GM12878 (cell line): ENCODE results near the gene ANKRD44. TPM values are rescaled to one million over a fixed set of nuclear protein-coding genes. Genes with fewer than 3 reads are reported as not detected.

ENCODE experiments used
- ATAC-seq: fragments of 200-7000 bp; cut with Tn5 transposase; 3 replicates; pipeline ENCODE4 v1.9.1; 2020; ENCODE audit warnings: mild to moderate bottlenecking, moderate library complexity
- BruUV-seq: library from RNA; stranded (reverse); fragments of 400-500 nt; replicated peaks from 2 replicates; lab custom pipeline; 2021; lab: Mats Ljungman, UMichigan
- CTCF ChIA-PET: fragments of 300-600 bp; sonication (Branson Sonifier 250); formaldehyde crosslinking; extraction: SDS; loops from one replicate; lab custom pipeline; 2021; ENCODE audit warnings: inconsistent platforms; lab: Yijun Ruan, JAX
- POLR2A ChIA-PET: fragments of 350-600 bp; formaldehyde crosslinking; extraction: SDS; loops from one replicate; lab custom pipeline; 2021; ENCODE audit warnings: inconsistent platforms; lab: Charles Lee
- RAD21 ChIA-PET: fragments of 300-600 bp; sonication (Branson Sonifier 250); formaldehyde crosslinking; loops from one replicate; lab custom pipeline; 2023; ENCODE audit warnings: antibody characterized with exemption; ENCODE audit not compliant: unreplicated experiment; lab: Charles Lee
- SMC1A ChIA-PET: fragments of 300-600 bp; sonication (Branson Sonifier 250); formaldehyde crosslinking; loops from one replicate; lab custom pipeline; 2023; ENCODE audit not compliant: unreplicated experiment, uncharacterized antibody; lab: Charles Lee
- DNase-seq: peaks from one replicate; pipeline ENCODE4 v3.0.0-alpha.2; 2011; ENCODE audit warnings: low read depth, low spot score
- FAIRE-seq: peaks from 3 replicates; lab custom pipeline; 2011; peaks lifted over from hg19 to GRCh38; lab: Jason Lieb, UNC
- H2AFZ ChIP-seq: 2 replicates; pipeline ENCODE4 v1.6.0; 2011; ENCODE audit warnings: low read depth, low read length, control low read depth; ENCODE audit not compliant: control insufficient read depth
- H3K27ac ChIP-seq: 2 replicates; pipeline ENCODE4 v1.5.1; 2011; ENCODE audit warnings: control low read depth; ENCODE audit not compliant: control insufficient read depth, insufficient read depth
- H3K27me3 ChIP-seq, 2 experiments: replicated peaks in 1 of 2; 2 replicates each; pipeline versions ENCODE4 v1.6.0 to v1.6.1; 2011; ENCODE audit warnings: low read length in 1 of 2; ENCODE audit not compliant: control insufficient read depth in 2 of 2, insufficient read depth in 2 of 2
- H3K36me3 ChIP-seq, 2 experiments: 2 replicates each; pipeline ENCODE4 v1.5.1; 2011; ENCODE audit warnings: low read length in 1 of 2; ENCODE audit not compliant: control insufficient read depth in 2 of 2, insufficient read depth in 2 of 2
- H3K4me1 ChIP-seq: 2 replicates; pipeline ENCODE4 v1.6.1; 2011; ENCODE audit warnings: mild to moderate bottlenecking, low read length, moderate library complexity, mixed read lengths; ENCODE audit not compliant: control insufficient read depth, insufficient read depth
- H3K4me2 ChIP-seq: 2 replicates; pipeline ENCODE4 v1.6.0; 2011; ENCODE audit warnings: control low read depth; ENCODE audit not compliant: control insufficient read depth, insufficient read depth
- H3K4me3 ChIP-seq: fragments of 200-600 bp; sonication (generic); 2 replicates; pipeline ENCODE4 v1.5.1; 2016
- H3K79me2 ChIP-seq: 2 replicates; pipeline ENCODE4 v1.6.0; 2011; ENCODE audit warnings: low read length; ENCODE audit not compliant: control insufficient read depth, insufficient read depth
- H3K9ac ChIP-seq: 2 replicates; pipeline ENCODE4 v1.8.0; 2011; ENCODE audit warnings: low read length, control low read depth, mixed read lengths; ENCODE audit not compliant: control insufficient read depth, insufficient read depth
- H3K9me3 ChIP-seq: replicated peaks from 3 replicates; pipeline ENCODE4 v1.5.1; 2011; ENCODE audit warnings: mild to moderate bottlenecking, low read length; ENCODE audit not compliant: control insufficient read depth, insufficient read depth
- H4K20me1 ChIP-seq: 2 replicates; pipeline ENCODE4 v1.6.0; 2011; ENCODE audit not compliant: control insufficient read depth, insufficient read depth
- ASH2L ChIP-seq: fragments of 300-600, 200-600 bp; sonication (generic); IDR thresholded peaks from 2 replicates; pipeline ENCODE4 v1.6.1; 2017; ENCODE audit warnings: low read depth, mild to moderate bottlenecking, borderline replicate concordance
- BCL3 ChIP-seq: IDR thresholded peaks from 2 replicates; pipeline ENCODE4 v1.6.1; 2011; ENCODE audit warnings: borderline replicate concordance, low read depth, mild to moderate bottlenecking, moderate library complexity, low read length; ENCODE audit not compliant: insufficient read depth, poor library complexity, severe bottlenecking
- CEBPB ChIP-seq, 2 experiments: fragments of 150-350 bp in 1 of 2; IDR thresholded peaks; 2 replicates each; pipeline ENCODE4 v1.6.1; 2012 to 2014; ENCODE audit warnings: low read depth in 2 of 2, low read length in 2 of 2, borderline replicate concordance in 1 of 2, inconsistent platforms in 1 of 2
- CUX1 ChIP-seq: IDR thresholded peaks from 2 replicates; pipeline ENCODE4 v1.6.1; 2012; ENCODE audit warnings: improper control_type of control experiment, low read depth, low read length; ENCODE audit not compliant: insufficient replicate concordance
- ESRRA ChIP-seq: IDR thresholded peaks from 2 replicates; pipeline ENCODE4 v1.6.1; 2012; ENCODE audit warnings: mild to moderate bottlenecking, low read length, improper control_type of control experiment
- GABPA ChIP-seq: IDR thresholded peaks from 2 replicates; pipeline ENCODE4 v1.6.1; 2014; ENCODE audit warnings: antibody characterized with exemption, low read depth, mild to moderate bottlenecking, inconsistent platforms
- HDAC6 ChIP-seq: fragments of 200-600 bp; sonication (generic); IDR thresholded peaks from one replicate; pipeline ENCODE4 v1.8.0; 2017; ENCODE audit warnings: antibody characterized with exemption; ENCODE audit not compliant: unreplicated experiment
- KDM1A ChIP-seq: fragments of 200-600 bp; sonication (generic); IDR thresholded peaks from 2 replicates; pipeline ENCODE4 v1.6.1; 2016; ENCODE audit warnings: borderline replicate concordance
- MEF2A ChIP-seq: IDR thresholded peaks from 2 replicates; pipeline ENCODE4 v1.6.1; 2011; ENCODE audit warnings: low read depth, mild to moderate bottlenecking, low read length, moderate library complexity; ENCODE audit not compliant: insufficient read depth
- NR2C2 ChIP-seq: IDR thresholded peaks from 2 replicates; pipeline ENCODE4 v1.6.1; 2011; ENCODE audit warnings: borderline replicate concordance, low read depth; ENCODE audit not compliant: control insufficient read depth, insufficient read length
- NRF1 ChIP-seq: conservative IDR thresholded peaks from 2 replicates; pipeline ENCODE4 v1.6.1; 2011; ENCODE audit warnings: mild to moderate bottlenecking, low read depth, low read length, improper control_type of control experiment
- RELA ChIP-seq: fragments of 450-650 bp; IDR thresholded peaks from 2 replicates; pipeline ENCODE4 v1.8.0; 2014; ENCODE audit warnings: borderline replicate concordance; ENCODE audit not compliant: partially characterized antibody
- RFX5 ChIP-seq: IDR thresholded peaks from 2 replicates; pipeline ENCODE4 v1.6.1; 2011; ENCODE audit warnings: low read depth, low read length, improper control_type of control experiment
- SMC3 ChIP-seq: IDR thresholded peaks from 2 replicates; pipeline ENCODE4 v1.6.1; 2011; ENCODE audit warnings: low read length, improper control_type of control experiment, borderline replicate concordance
- SPI1 ChIP-seq: IDR thresholded peaks from 2 replicates; pipeline ENCODE4 v1.6.1; 2011; ENCODE audit warnings: low read depth, mild to moderate bottlenecking, low read length, moderate library complexity, borderline replicate concordance; ENCODE audit not compliant: insufficient read depth
- ZBED1 ChIP-seq: IDR thresholded peaks from 2 replicates; pipeline ENCODE4 v1.6.1; 2016; ENCODE audit warnings: borderline replicate concordance
- WGBS: methylation state at CpG from one replicate; pipeline ENCODE4 v1.1.6; 2016; ENCODE audit warnings: low lambda C conversion rate; ENCODE audit not compliant: insufficient replicate concordance, insufficient coverage; ENCODE audit errors: missing lambda C conversion rate; 5-methylcytosine and 5-hydroxymethylcytosine counted together
- in situ Hi-C: fragments of 300-500 bp; cut with MboI; formaldehyde crosslinking; loops from 9 replicates; pipeline ENCODE4 v1.14.3; 2018; ENCODE audit warnings: mixed read lengths
- intact Hi-C: fragments of 100-400 bp; cut with micrococcal nuclease; formaldehyde crosslinking; loops from one replicate; pipeline ENCODE4 v1.14.2; 2022; ENCODE audit not compliant: unreplicated experiment
- polyA plus RNA-seq, 11 experiments: library from polyadenylated mRNA; depleted of rRNA in 4 of 11; unstranded in 6 of 11; stranded (reverse) in 5 of 11; fragments of >200 nt; fragmentation: Nextera tagmentation in 4 of 11; fragmentation: Illumina TruSeq in 1 of 11; extraction: Ambion mirVana in 4 of 11; extraction: Trizol in 1 of 11; gene quantifications; 1 replicate in 1 of 11; 2 replicates in 10 of 11; pipeline versions ENCODE4 v1.2.1 to v1.2.3, GENCODE V29; 2011 to 2016; ENCODE audit warnings: inconsistent platforms in 2 of 11, missing spikeins in 2 of 11, low read depth in 1 of 11
- total RNA-seq, 4 experiments: library from RNA; depleted of rRNA in 3 of 4; stranded (reverse); fragments of >200 nt in 3 of 4; fragmentation: Illumina TruSeq in 1 of 4; extraction: Trizol in 1 of 4; gene quantifications; 2 replicates each; pipeline versions ENCODE4 v1.2.1 to v1.2.3, GENCODE V29; 2013 to 2021
- TF ChIP-seq, protein P1 (sequence below): IDR thresholded peaks from 2 replicates; pipeline ENCODE4 v1.6.1; 2011; ENCODE audit warnings: low read depth, low read length, improper control_type of control experiment, borderline replicate concordance

Gene ANKRD44
- total and polyA plus RNA-seq, 10 of the 15 experiments (the other 5 are each of a cell fraction or from before 2014, with no cell fraction given) = 19.1 to 99.1 (median 59.6) TPM

GRCh38 chr2:197148401-197148800, 162.2 kb downstream of the ANKRD44 start:
- no peak for FAIRE-seq
- intact Hi-C loops = no loop called here
- Histone ChIP-seq H3K4me1 (peaks cover 48% of the 10 kb centered on the region), H3K27ac (no peak overlapping the region), H2AFZ (no peak overlapping the region), H3K9ac (no peak overlapping the region), H3K79me2 (peaks cover 32% of the 10 kb centered on the region), H3K27me3 (no peaks in the 10 kb centered on the region), H3K4me2 (no peak overlapping the region), H3K9me3 (no peaks in the 10 kb centered on the region; the same call in 1 of the 3 replicates), H3K36me3 (peaks cover 0 to 5% of the 10 kb centered on the region in 2 experiments; a peak in 1 of 4 replicates), H4K20me1 (no peaks in the 10 kb centered on the region), H3K4me3 (no peak overlapping the region)
- ChIA-PET SMC1A (interaction anchor here (1.1 to 2.0 kb wide), 5 partner anchors 8 to 35 kb away, joined by 3 to 7 read pairs (median 5); no protein-coding TSS in a partner anchor), CTCF (interaction anchor here (1.0 kb wide), 1 partner anchor 106 kb away, joined by 3 read pairs; no protein-coding TSS in a partner anchor), POLR2A (interaction anchor here (1.0 to 1.4 kb wide), 2 partner anchors 10 to 16 kb away, joined by 4 read pairs; no protein-coding TSS in a partner anchor), RAD21 (no interaction called here)
- in situ Hi-C loops = no loop called here
- no peak for DNase-seq
- no peak for ATAC-seq
- no TSS peak for BruUV-seq
- WGBS = 100% methylated on average over 1 of the region's 1 CpG
- TF ChIP-seq GABPA (no peak), ASH2L (no peak), CEBPB (IDR thresholded peaks at IDR 0.05; ENCODE audit: borderline replicate concordance in 1 of 2, low read depth in 2 of 2, low read length in 2 of 2) (no peak), ESRRA (no peak), RFX5 (no peak), SPI1 (no peak), RELA (no peak), NR2C2 (no peak), CUX1 (no peak), HDAC6 (no peak), NRF1 (no peak), MEF2A (no peak), BCL3 (no peak), SMC3 (no peak), KDM1A (no peak), ZBED1 (no peak)
- TF ChIP-seq, protein P1, sequence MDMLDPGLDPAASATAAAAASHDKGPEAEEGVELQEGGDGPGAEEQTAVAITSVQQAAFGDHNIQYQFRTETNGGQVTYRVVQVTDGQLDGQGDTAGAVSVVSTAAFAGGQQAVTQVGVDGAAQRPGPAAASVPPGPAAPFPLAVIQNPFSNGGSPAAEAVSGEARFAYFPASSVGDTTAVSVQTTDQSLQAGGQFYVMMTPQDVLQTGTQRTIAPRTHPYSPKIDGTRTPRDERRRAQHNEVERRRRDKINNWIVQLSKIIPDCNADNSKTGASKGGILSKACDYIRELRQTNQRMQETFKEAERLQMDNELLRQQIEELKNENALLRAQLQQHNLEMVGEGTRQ = no peak
